PC-9 (cell line): Measurements from ENCODE around the gene DLGAP1. TPM values are rescaled to one million over a fixed set of nuclear protein-coding genes. Genes with fewer than 3 reads are reported as not detected.

ENCODE experiments used
- BruUV-seq: library from RNA; stranded (reverse); fragments of 400-500 nt; replicated peaks from 2 replicates; lab custom pipeline; 2021; lab: Mats Ljungman, UMichigan
- CTCF ChIA-PET: fragments of 300-600 bp; sonication (Branson Sonifier 250); formaldehyde crosslinking; loops from one replicate; lab custom pipeline; 2022; ENCODE audit warnings: antibody characterized with exemption; lab: Charles Lee
- POLR2A ChIA-PET: fragments of 300-600 bp; sonication (Branson Sonifier 250); formaldehyde crosslinking; loops from one replicate; lab custom pipeline; 2022; ENCODE audit warnings: antibody characterized with exemption; ENCODE audit not compliant: unreplicated experiment; lab: Charles Lee
- DNase-seq, 2 experiments: peaks; one replicate each; pipeline versions ENCODE4 v3.0.0 to v3.0.0-alpha.2; 2015 to 2022; ENCODE audit warnings: mixed read lengths in 1 of 2
- H2AFZ ChIP-seq: fragments of 200-600 bp; sonication (generic); 2 replicates; pipeline ENCODE4 v1.8.1; 2017; ENCODE audit warnings: antibody characterized with exemption
- H3F3A ChIP-seq: fragments of 200-600 bp; sonication (generic); 2 replicates; pipeline ENCODE4 v1.8.1; 2017; ENCODE audit warnings: antibody characterized with exemption, mild to moderate bottlenecking, low read depth; ENCODE audit not compliant: insufficient read depth
- H3K27ac ChIP-seq: fragments of 200-600 bp; sonication (generic); 2 replicates; pipeline ENCODE4 v1.6.1; 2016; ENCODE audit warnings: mixed run types
- H3K27me3 ChIP-seq: fragments of 200-600 bp; sonication (generic); 2 replicates; pipeline ENCODE4 v1.6.1; 2016; ENCODE audit warnings: low read depth, mixed run types; ENCODE audit not compliant: insufficient read depth
- H3K36me3 ChIP-seq: fragments of 200-600 bp; sonication (generic); 2 replicates; pipeline ENCODE4 v1.6.1; 2016; ENCODE audit warnings: low read depth, mixed run types
- H3K4me1 ChIP-seq: fragments of 200-600 bp; sonication (generic); replicated peaks from 2 replicates; pipeline ENCODE4 v1.6.1; 2016; ENCODE audit warnings: mixed run types; ENCODE audit not compliant: insufficient read depth
- H3K4me2 ChIP-seq: fragments of 200-600 bp; sonication (generic); 2 replicates; pipeline ENCODE4 v1.6.1; 2017; ENCODE audit warnings: mixed run types
- H3K4me3 ChIP-seq: fragments of 200-600 bp; sonication (generic); 2 replicates; pipeline ENCODE4 v1.6.1; 2016; ENCODE audit warnings: mixed run types
- H3K79me2 ChIP-seq: fragments of 200-600 bp; sonication (generic); 2 replicates; pipeline ENCODE4 v1.6.1; 2017; ENCODE audit warnings: low read depth, mixed run types
- H3K9me2 ChIP-seq: fragments of 200-600 bp; sonication (generic); 2 replicates; pipeline ENCODE4 v1.8.1; 2017; ENCODE audit warnings: mild to moderate bottlenecking; ENCODE audit not compliant: insufficient read depth
- H3K9me3 ChIP-seq: fragments of 200-600 bp; sonication (generic); 2 replicates; pipeline ENCODE4 v1.8.1; 2016; ENCODE audit warnings: low read depth; ENCODE audit not compliant: insufficient read depth
- H4K20me1 ChIP-seq: fragments of 200-600 bp; sonication (generic); 2 replicates; pipeline ENCODE4 v1.8.1; 2017; ENCODE audit not compliant: insufficient read depth
- EZH2 ChIP-seq: fragments of 200-600 bp; sonication (generic); IDR thresholded peaks from 2 replicates; pipeline ENCODE4 v1.8.0; 2017; ENCODE audit warnings: antibody characterized with exemption, low read depth
- intact Hi-C: fragments of 100-400 bp; cut with micrococcal nuclease; formaldehyde crosslinking; loops from one replicate; pipeline ENCODE4 v1.10.0; 2022; ENCODE audit not compliant: unreplicated experiment
- total RNA-seq: library from RNA; stranded (reverse); gene quantifications from 2 replicates; pipeline ENCODE4 v1.2.3, GENCODE V29; 2021
- TF ChIP-seq, protein P1 (sequence below): fragments of 200-600 bp; sonication (generic); conservative IDR thresholded peaks from 2 replicates; pipeline ENCODE4 v1.6.1; 2017; ENCODE audit warnings: mixed run types, antibody characterized with exemption, mild to moderate bottlenecking, moderate library complexity

The DLGAP1 gene
- total RNA-seq, 1 experiment from 2014 or later: not detected

DNA sequence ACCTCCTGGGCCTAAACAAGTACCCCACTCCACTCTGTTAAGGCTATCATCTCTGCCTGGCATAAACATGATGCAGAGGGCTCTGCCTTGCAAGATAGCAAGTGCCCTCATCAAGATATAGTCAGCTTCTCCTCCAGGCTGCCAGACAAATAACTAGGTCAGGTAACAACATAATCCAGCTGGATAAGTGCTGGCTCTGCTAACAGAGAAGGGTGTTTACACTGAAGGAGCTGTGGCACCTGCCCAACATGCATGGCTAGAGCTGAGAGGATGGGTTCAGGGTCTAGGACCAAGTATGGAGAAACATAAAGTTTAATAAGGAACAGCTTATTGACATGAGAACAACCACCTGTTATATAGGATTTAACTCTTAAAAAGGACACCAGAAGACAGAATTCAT lies 42.8 kb downstream of the DLGAP1 start:
- no peaks in the 10 kb centered on the region for H3K9me3 ChIP-seq
- intact Hi-C loops: no loop called here
- H3K79me2 ChIP-seq: no peaks in the 10 kb centered on the region
- H4K20me1 ChIP-seq: no peaks in the 10 kb centered on the region
- peaks cover 6% of the 10 kb centered on the region; the same call in 1 of the 2 replicates for H3K27me3 ChIP-seq
- no peaks in the 10 kb centered on the region for H3K4me1 ChIP-seq
- no peak overlapping the region for H3K4me3 ChIP-seq
- no peak overlapping the region for H2AFZ ChIP-seq
- DNase-seq: no peak
- ChIA-PET POLR2A (no interaction called here), CTCF (no interaction called here)
- H3K27ac ChIP-seq: no peak overlapping the region
- no peaks in the 10 kb centered on the region for H3K36me3 ChIP-seq
- no peaks in the 10 kb centered on the region for H3K9me2 ChIP-seq
- BruUV-seq: no TSS peak
- no peak overlapping the region for H3K4me2 ChIP-seq
- no peak for TF ChIP-seq EZH2
- TF ChIP-seq, protein P1, sequence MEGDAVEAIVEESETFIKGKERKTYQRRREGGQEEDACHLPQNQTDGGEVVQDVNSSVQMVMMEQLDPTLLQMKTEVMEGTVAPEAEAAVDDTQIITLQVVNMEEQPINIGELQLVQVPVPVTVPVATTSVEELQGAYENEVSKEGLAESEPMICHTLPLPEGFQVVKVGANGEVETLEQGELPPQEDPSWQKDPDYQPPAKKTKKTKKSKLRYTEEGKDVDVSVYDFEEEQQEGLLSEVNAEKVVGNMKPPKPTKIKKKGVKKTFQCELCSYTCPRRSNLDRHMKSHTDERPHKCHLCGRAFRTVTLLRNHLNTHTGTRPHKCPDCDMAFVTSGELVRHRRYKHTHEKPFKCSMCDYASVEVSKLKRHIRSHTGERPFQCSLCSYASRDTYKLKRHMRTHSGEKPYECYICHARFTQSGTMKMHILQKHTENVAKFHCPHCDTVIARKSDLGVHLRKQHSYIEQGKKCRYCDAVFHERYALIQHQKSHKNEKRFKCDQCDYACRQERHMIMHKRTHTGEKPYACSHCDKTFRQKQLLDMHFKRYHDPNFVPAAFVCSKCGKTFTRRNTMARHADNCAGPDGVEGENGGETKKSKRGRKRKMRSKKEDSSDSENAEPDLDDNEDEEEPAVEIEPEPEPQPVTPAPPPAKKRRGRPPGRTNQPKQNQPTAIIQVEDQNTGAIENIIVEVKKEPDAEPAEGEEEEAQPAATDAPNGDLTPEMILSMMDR: no peak
- H3F3A ChIP-seq: no peaks in the 10 kb centered on the region

DNA sequence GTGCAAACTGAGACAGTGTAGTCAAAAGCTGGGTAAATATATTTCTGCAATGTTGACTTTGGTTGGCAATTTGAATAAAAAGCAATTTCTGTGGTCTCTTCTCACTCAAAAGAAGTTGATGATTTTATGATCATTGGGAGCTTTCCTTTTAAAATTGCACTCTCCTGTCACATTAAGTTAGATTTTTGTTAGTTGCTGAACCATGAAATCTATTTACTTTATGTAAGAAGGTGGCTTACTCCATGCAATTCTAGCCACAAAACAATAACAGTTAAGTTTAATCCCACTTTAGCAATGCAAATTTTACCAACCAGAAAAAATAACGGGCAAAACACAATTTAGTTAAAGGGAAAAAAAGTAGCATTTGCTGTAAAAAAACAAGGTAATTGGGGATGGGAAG lies 48.3 kb downstream of the DLGAP1 start:
- no peak overlapping the region for H3K4me2 ChIP-seq
- H3K79me2 ChIP-seq: no peaks in the 10 kb centered on the region
- ChIA-PET POLR2A (no interaction called here), CTCF (interaction anchor here (0.5 kb wide), 1 partner anchor 590 kb away, joined by 4 read pairs; no protein-coding TSS in a partner anchor)
- intact Hi-C loops: no loop called here
- H3K9me3 ChIP-seq: no peaks in the 10 kb centered on the region
- H3K27ac ChIP-seq: no peak overlapping the region
- H3K27me3 ChIP-seq: no peaks in the 10 kb centered on the region; the same call in 1 of the 2 replicates
- no peak overlapping the region for H3K4me3 ChIP-seq
- H3K36me3 ChIP-seq: no peaks in the 10 kb centered on the region
- no peaks in the 10 kb centered on the region for H3K9me2 ChIP-seq
- BruUV-seq: no TSS peak
- H2AFZ ChIP-seq: no peak overlapping the region
- DNase-seq: no peak
- H3K4me1 ChIP-seq: no peaks in the 10 kb centered on the region
- H4K20me1 ChIP-seq: no peaks in the 10 kb centered on the region
- no peaks in the 10 kb centered on the region for H3F3A ChIP-seq
- TF ChIP-seq, protein P1: no peak
- TF ChIP-seq EZH2: no peak

DNA sequence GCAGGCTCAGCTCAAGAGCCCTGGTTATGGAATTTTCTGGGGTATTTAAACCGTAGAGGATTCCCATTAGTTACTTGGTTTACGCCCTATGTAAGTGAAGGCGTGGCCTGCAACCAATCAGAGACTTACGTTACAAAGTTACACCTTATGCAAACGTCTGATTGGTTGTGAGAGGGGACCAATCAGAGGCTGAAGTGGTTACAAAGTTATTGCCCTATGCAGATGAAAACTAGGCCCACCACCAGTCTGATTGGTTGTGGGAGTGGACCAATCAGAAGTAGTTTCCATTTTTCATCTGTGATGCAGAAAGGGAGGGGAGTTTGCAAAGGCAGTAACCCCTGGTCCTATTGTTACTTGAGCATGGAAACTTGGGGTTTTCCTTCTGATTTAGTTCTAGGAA lies 49.1 kb downstream of the DLGAP1 start:
- TF ChIP-seq EZH2: no peak
- TF ChIP-seq, protein P1: no peak
- Histone ChIP-seq H3K9me2 (no peaks in the 10 kb centered on the region), H3K4me2 (no peak overlapping the region), H4K20me1 (no peaks in the 10 kb centered on the region), H3K9me3 (no peaks in the 10 kb centered on the region), H2AFZ (no peak overlapping the region; the same call in 1 of the 2 replicates), H3K36me3 (no peaks in the 10 kb centered on the region), H3F3A (no peaks in the 10 kb centered on the region), H3K79me2 (no peaks in the 10 kb centered on the region), H3K27ac (no peak overlapping the region), H3K27me3 (no peaks in the 10 kb centered on the region), H3K4me3 (no peak overlapping the region), H3K4me1 (no peaks in the 10 kb centered on the region)
- no TSS peak for BruUV-seq
- CTCF ChIA-PET: no interaction called here
- POLR2A ChIA-PET: no interaction called here
- intact Hi-C loops: no loop called here
- no peak for DNase-seq
